ENCODE data around the gene NFYB.
"Not testable (repeated sequence)": the region's sequence is repeated elsewhere in the genome, so short reads cannot be mapped to it uniquely, and the experiment has no call there.

Gene NFYB

DNA sequence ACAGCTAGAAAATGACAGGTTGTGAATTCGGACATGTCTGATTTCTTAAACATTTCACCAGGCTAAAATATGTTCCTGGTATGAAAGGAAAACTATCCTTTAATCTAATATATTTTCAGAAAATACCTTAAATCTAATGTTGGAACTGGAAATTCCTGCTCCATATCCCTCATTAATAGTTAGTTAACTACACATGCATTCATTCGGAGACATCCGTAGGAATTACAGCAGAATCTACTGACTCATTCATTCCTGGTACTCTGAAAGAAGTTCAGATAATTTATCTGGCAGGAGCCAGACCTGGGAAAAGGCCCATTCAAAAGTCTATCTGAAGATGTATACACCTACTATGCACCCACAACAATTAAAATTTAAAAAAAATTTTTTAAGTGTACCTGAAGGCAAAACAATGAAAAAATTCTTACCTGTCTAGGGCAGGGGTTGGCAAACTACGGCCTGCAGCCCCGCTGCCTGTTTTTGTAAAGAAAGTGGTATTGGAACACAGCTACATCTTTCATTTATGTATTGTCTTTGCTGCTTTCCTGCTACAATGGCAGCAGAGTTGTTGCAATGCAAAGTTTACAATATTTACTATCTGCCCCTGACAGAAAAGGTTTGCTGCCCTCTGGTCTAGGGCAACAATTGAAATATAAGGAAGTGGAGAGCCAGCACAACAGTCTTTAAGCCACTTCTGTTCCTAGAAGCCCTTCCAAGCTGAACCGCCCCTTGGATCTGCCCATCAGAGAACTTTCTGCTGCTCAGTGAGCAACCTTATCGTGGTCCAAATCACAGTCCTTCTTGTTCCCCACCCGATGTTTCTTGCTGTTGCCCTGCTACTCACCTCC, 17.9 kb upstream of the NFYB start:
- no peak for DNase-seq

- DNase-seq, result no peak
These were observed 16.8 kb upstream of the NFYB start for GRCh38 chr12:104154806-104155205.

DNA sequence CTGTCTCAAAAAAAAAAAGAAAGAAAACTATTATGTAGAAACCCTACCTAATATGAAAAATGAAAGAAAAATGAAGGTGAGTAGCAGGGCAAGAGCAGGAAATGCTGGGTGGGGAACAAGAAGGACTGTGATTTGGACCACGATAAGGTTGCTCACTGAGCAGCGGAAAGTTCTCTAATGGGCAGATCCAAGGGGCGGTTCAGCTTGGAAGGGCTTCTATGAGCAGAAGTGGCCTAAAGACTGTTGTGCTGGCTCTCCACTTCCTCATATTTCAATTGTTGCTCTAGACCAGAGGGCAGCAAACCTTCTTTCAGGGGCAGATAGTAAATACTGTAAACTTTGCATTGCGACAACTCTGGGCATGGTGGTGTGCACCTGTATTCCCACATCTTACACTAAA, 16.3 kb upstream of the NFYB start:
- no peak for DNase-seq

DNA sequence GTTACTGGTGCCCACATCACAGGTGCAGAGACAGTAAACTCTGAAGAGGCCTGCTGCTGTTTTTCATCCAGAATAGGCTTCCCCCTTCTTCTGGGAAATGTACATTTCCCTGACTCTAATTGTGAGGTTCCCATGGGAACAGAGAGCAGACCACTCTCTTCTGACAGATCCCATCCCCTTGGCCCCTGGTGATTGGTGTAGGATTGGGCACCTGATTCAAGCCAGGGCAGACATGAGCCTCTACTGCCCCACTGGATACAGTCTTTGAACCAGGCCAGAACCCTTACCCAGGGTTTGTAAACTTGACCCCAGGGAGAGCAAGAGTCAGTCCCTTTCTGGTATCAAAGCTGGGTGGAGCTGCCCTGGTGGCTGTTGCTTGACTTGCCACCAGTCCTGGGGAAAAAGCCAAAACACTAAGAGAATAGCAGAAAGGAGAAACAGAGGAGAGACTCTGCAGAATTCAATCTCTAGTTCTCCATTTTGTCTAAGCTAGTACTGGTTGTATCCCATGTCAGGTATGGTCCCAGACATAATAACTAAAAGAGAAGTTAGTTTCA, 14.8 kb upstream of the NFYB start:
- peak; percentile 33 for DNase-seq

- no peak for DNase-seq
These were observed 12.4 kb upstream of the NFYB start for GRCh38 chr12:104150416-104150815.

DNA sequence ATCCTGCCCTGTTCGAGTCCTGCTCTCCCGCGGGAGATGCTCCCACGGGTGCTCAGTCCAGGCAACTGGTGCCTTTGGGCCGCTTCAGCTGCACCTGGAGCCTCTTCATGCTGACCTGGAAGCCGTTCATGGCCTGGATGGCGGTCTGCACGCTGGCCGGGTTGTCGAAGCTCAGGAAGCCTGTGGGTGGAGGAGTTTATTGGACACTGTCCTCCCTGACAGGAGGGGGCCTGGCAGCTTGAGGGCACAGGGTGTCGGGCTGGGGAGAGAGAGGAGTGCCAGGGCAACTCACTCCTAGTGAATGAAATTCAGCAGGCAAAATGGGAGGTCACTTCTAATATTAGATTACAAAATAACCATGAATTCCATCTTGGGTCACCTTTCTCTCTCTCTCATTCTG, 9.3 kb upstream of the NFYB start:
- no peak for DNase-seq

DNA sequence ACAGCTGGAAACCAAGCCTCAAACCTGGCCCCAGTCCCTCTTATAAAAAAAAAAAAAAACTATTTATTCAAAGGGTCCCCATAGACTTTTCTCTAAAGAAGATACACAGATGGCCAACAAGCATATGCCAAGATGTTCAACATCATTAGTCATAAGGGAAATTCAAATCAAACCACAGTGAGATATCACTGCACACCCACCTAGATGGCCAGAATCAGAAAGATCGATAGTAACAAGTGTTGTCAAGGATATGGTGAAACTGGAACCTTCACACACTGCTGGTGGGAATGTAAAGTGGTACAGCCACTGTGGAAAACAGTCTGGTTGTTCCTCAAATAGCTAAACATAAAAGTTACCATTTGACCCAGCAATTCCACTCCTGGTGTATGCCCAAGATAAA, 5.9 kb upstream of the NFYB start:
- DNase-seq, result no peak

- no peak for DNase-seq
These were observed 5.0 kb upstream of the NFYB start for GRCh38 chr12:104143002-104143401.

GRCh38 chr12:104142543-104142942, 4.5 kb upstream of the NFYB start:
- DNase-seq, result no peak

DNA sequence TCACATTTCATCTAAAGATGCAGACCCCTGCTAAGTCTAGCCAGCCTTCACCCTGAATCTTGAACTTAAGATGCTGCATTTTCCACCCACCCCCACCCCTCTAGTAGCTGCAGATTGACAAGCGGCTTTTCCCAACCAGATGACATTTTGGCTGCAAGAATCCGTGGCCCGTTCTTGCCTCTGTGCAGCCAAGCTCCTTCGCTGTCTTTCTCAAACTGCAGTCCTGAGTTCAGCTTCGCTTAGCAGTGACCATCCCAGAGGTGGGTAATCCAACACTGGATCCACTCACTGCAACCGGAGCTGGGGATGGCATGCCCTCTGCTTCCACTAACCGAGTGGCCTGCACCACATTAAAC, 765 bp upstream of the NFYB start:
- peak; percentile 51 for DNase-seq

DNA sequence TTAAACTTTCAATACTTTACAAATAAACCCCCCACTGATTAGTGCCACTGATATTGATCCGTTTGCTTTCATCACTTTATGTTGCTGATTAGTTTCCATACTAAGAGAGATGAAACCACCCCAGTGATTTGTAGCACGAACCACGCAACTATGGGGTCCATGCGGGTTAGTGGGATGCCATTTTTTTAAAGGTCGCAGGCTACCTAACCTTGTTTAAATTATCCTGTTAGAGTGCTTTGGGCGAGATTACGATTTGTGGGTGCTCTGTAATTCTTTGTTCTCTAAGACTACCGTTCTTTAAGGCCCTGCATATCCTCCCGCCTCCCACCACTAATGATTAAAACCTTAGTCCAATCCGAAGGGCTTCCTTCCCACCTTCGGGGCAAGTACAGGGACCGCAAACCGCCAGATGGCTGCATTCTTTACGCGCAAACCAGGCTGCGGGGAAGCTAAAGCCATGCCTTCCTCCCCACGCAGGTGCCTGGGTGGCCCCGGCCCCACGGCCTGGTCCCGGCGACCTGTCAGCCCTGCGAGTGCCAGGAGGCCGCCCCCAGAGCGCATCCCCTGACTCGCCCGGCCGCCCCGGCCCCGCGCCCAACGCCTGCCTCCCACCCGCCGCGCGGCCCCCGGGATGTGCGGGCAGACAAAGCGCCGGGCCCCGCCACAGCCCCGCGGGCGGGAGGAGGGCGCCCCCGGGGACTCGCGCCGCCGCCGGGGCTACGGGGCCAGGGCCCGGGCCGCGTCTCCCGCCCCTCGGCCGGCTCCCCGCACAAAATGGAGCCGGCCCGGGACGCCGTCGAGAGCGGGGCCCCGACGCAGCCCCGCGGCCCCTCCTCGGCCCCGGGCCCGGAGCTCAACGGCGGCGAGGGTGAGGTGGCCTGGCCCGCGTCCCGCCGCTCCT, 759 bp downstream of the NFYB start:
- peak; percentile 75 for DNase-seq

- no peak for DNase-seq
These were observed 1.4 kb downstream of the NFYB start for GRCh38 chr12:104136577-104136976.

GRCh38 chr12:104134882-104135281, 3.1 kb downstream of the NFYB start:
- no peak for DNase-seq

DNA sequence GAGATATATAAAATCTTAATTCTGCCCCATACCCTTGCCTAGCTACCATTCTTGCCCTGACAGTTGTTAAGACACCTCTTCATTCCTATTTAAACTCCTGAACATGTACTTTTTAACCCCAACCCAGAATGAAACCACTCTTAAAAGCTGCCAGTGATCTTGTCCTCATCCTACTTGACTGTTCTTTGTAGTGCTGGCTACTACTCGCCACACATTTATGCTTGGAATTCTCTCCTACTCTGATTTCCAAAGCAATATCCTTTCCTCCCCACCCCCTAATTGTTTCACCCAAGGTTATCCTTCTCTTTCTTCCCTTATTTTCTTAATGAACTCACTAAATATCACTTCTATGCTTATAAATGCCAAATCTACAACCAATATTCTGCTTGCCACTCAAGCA, 4.1 kb downstream of the NFYB start:
- no peak for DNase-seq

DNA sequence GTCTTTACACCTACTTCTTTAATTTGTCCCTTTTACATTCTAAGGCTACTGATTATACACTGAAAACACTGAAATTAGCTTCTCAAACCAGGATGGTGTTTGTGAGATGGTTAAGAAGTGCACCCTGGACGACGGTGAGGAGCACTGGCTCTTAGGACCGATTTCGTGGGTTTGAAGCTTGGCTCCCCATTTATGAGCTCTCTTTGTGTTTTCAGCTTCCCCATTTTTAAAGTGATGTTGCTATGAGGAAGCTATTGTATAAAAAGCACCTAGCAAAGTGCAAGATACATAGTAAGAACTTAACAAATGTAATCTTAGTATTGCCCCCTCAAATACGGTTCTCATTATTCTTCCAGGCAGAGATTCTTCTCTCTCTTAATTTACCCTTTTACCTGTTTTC, 4.7 kb downstream of the NFYB start:
- no peak for DNase-seq

- peak; percentile 55 for DNase-seq
These were observed 5.6 kb downstream of the NFYB start for GRCh38 chr12:104132351-104132956.

DNA sequence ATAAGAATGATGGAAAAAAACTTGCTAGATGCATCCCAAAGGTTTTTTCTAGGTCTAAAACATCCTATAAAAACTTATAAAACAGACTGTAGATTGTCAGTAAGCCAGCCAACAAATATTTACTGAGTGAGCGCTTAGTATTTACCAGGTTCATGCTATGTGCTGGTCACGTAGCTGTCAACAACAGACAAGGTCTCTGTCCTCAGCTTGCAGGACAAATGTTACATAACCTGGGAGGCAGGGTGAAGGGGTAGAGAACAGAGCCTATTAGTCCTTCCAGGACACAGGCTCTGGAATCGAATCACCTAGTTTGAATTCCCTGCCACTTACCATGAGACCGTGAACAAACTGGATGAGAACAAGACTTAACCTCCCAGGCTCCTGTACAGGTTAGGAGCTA, 6.4 kb downstream of the NFYB start:
- peak; percentile 22 for DNase-seq

- no peak for DNase-seq
These were observed 7.2 kb downstream of the NFYB start for GRCh38 chr12:104130760-104131159.

DNA sequence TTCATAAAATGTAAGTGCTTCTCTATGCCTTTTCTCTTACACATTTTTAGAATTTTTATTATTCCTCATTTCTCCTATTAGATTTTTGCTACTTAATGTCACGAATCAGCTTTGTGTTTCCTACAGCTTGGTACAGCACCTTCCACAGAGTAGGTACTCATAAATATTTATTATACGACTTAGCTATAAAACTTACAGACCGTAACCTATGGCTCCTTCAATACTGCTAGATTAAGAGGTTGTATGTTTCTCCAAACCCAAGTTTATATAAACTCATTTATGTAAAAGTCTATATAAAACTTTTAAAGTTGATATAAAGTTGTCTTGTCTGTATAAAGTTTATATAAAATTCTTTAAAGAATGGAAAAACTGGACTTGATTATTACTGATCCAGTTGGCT, 11.5 kb downstream of the NFYB start:
- no peak for DNase-seq

- DNase-seq, result no peak
These were observed 15.7 kb downstream of the NFYB start for GRCh38 chr12:104122298-104122697.

DNA sequence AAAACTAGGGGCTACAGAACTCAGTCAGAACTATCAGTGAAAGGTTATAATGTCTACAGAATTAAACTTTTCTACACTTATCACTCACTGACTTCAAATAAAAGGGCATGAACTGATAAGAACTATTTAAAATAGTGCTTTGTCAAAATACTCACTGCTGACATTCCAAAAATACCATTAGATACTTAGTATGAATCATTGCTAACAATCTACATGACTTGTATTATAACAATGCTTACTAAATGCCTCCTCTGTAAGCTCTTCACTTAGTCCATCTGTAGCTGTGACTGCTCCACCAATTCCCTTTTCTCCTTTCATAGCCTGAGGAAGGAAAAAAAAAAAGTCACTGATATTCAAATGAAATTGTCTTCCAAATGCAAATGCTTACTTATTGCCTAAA, 17.0 kb downstream of the NFYB start:
- DNase-seq, result no peak

DNA sequence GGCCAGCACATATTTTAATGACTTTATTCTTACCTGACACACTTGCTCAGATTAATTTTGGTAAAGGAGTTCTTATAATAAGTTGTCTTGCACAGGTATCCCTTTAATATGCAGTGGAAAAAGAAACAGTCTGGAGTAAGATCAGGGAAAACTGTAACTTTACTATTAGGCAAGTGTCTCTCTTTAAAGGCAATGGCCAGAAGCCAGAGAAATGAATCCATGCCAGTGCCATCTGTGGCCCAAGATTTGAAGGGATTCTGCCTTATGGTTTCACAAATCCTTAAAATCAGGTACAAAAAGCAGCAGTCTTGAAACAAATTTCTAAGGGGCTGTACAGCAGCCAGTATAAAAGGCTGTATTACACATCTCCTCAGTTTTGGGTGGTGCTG, 22.4 kb downstream of the NFYB start:
- no peak for DNase-seq

GRCh38 chr12:104114834-104115586, 23.0 kb downstream of the NFYB start:
- DNase-seq, result not testable (repeated sequence)
